Neural crest cell (in vitro differentiated cells): ENCODE measurements around the gene OSBPL10. TPM values are rescaled to one million over a fixed set of nuclear protein-coding genes. Genes with fewer than 3 reads are reported as not detected.

Experiments used
- DNase-seq: peaks from one replicate; pipeline ENCODE4 v3.0.0; 2021; ENCODE audit warnings: low read depth, mixed read lengths, low spot score
- H3K27ac Mint-ChIP-seq: one replicate; pipeline ENCODE4 v1.8.0; 2021; ENCODE audit warnings: mild to moderate bottlenecking, mixed read lengths; ENCODE audit not compliant: unreplicated experiment
- H3K27me3 Mint-ChIP-seq: 2 replicates; pipeline ENCODE4 v1.8.0; 2021; ENCODE audit warnings: low read depth, mild to moderate bottlenecking, mixed read lengths
- H3K36me3 Mint-ChIP-seq: 2 replicates; pipeline ENCODE4 v1.8.0; 2021; ENCODE audit warnings: low read depth, mild to moderate bottlenecking, mixed read lengths
- H3K4me1 Mint-ChIP-seq: 2 replicates; pipeline ENCODE4 v1.8.0; 2021; ENCODE audit warnings: mixed read lengths
- H3K4me3 Mint-ChIP-seq: one replicate; pipeline ENCODE4 v1.8.0; 2021; ENCODE audit warnings: mild to moderate bottlenecking, mixed read lengths
- H3K9me3 Mint-ChIP-seq: 2 replicates; pipeline ENCODE4 v1.8.0; 2021; ENCODE audit warnings: mixed read lengths
- CTCF ChIP-seq: fragments of 200-600 bp; sonication (generic); conservative IDR thresholded peaks from 2 replicates; pipeline ENCODE4 v1.5.0; 2021; ENCODE audit warnings: antibody characterized with exemption, mild to moderate bottlenecking
- long read RNA-seq: library from polyadenylated mRNA; unstranded; transcript quantifications from one replicate; pipeline ENCODE4 v2.0.0, GENCODE V29; 2020
- total RNA-seq: library from RNA; stranded (reverse); gene quantifications from 2 replicates; pipeline ENCODE4 v1.2.1, GENCODE V29; 2021

OSBPL10 gene
- 18.7 and 20.4 TPM in 2 replicates for total RNA-seq
- long read RNA-seq, partial matches to known transcripts = 2 of 2 reads
- long read RNA-seq, other reads (novel, unspliced or antisense) = 0 of 2 reads

GRCh38 chr3:31981206-31982181 is at the start of gene OSBPL10, which contains the start of gene ZNF860:
Gene OSBPL10, minus strand, starts transcription at chr3:31981262. Its CDS starts 83 bp downstream, at chr3:31981179.
Gene ZNF860, plus strand, starts transcription at chr3:31981750. Its CDS starts 7,330 bp downstream, at chr3:31989080.
- H3K4me1 Mint-ChIP-seq = peaks cover 13% of the 10 kb centered on the region
- peaks cover 3% of the 10 kb centered on the region for H3K36me3 Mint-ChIP-seq
- no peak for DNase-seq
- H3K4me3 Mint-ChIP-seq = peak within 1 kb of the TSS; percentile 91
- peaks cover 48% of the 10 kb centered on the region for H3K27me3 Mint-ChIP-seq
- H3K9me3 Mint-ChIP-seq = no peaks in the 10 kb centered on the region
- no peak within 1 kb of the TSS for H3K27ac Mint-ChIP-seq
- no peak for TF ChIP-seq CTCF

GRCh38 chr3:32026593-32026992 is 45.5 kb upstream of the OSBPL10 start:
- H3K36me3 Mint-ChIP-seq = no peaks in the 10 kb centered on the region
- H3K4me3 Mint-ChIP-seq = no peak overlapping the region
- no peak for TF ChIP-seq CTCF
- H3K9me3 Mint-ChIP-seq = no peaks in the 10 kb centered on the region
- H3K27ac Mint-ChIP-seq = no peak overlapping the region
- no peak for DNase-seq
- no peaks in the 10 kb centered on the region for H3K4me1 Mint-ChIP-seq
- H3K27me3 Mint-ChIP-seq = no peaks in the 10 kb centered on the region

- TF ChIP-seq CTCF = no peak
- DNase-seq = no peak
- Mint-ChIP-seq H3K9me3 (no peaks in the 10 kb centered on the region), H3K4me3 (no peak overlapping the region), H3K4me1 (peaks cover 4% of the 10 kb centered on the region), H3K27ac (no peak overlapping the region), H3K36me3 (no peaks in the 10 kb centered on the region), H3K27me3 (no peaks in the 10 kb centered on the region)
Measured at GRCh38 chr3:32022947-32023346, 41.9 kb upstream of the OSBPL10 start.

- DNase-seq = no peak
- Mint-ChIP-seq H3K36me3 (no peaks in the 10 kb centered on the region), H3K27me3 (no peaks in the 10 kb centered on the region), H3K4me1 (peaks cover 4% of the 10 kb centered on the region), H3K27ac (no peak overlapping the region), H3K4me3 (no peak overlapping the region), H3K9me3 (no peaks in the 10 kb centered on the region)
- no peak for TF ChIP-seq CTCF
Measured at GRCh38 chr3:32021748-32022147, 40.7 kb upstream of the OSBPL10 start.

GRCh38 chr3:32021155-32021554 is 40.1 kb upstream of the OSBPL10 start:
- H3K4me1 Mint-ChIP-seq = peaks cover 4% of the 10 kb centered on the region
- TF ChIP-seq CTCF = no peak
- no peak for DNase-seq
- no peak overlapping the region for H3K27ac Mint-ChIP-seq
- no peaks in the 10 kb centered on the region for H3K36me3 Mint-ChIP-seq
- no peaks in the 10 kb centered on the region for H3K27me3 Mint-ChIP-seq
- H3K4me3 Mint-ChIP-seq = no peak overlapping the region
- no peaks in the 10 kb centered on the region for H3K9me3 Mint-ChIP-seq
